NAMALWA (cell line): ENCODE results near the gene CDK4.

Experiments used
- DNase-seq: peaks from one replicate; pipeline ENCODE4 v3.0.0-alpha.2; 2015; ENCODE audit warnings: low spot score

Gene CDK4

GRCh38 chr12:57756406-57757341 lies 4.6 kb upstream of the CDK4 start:
- peak; percentile 82 for DNase-seq

DNA sequence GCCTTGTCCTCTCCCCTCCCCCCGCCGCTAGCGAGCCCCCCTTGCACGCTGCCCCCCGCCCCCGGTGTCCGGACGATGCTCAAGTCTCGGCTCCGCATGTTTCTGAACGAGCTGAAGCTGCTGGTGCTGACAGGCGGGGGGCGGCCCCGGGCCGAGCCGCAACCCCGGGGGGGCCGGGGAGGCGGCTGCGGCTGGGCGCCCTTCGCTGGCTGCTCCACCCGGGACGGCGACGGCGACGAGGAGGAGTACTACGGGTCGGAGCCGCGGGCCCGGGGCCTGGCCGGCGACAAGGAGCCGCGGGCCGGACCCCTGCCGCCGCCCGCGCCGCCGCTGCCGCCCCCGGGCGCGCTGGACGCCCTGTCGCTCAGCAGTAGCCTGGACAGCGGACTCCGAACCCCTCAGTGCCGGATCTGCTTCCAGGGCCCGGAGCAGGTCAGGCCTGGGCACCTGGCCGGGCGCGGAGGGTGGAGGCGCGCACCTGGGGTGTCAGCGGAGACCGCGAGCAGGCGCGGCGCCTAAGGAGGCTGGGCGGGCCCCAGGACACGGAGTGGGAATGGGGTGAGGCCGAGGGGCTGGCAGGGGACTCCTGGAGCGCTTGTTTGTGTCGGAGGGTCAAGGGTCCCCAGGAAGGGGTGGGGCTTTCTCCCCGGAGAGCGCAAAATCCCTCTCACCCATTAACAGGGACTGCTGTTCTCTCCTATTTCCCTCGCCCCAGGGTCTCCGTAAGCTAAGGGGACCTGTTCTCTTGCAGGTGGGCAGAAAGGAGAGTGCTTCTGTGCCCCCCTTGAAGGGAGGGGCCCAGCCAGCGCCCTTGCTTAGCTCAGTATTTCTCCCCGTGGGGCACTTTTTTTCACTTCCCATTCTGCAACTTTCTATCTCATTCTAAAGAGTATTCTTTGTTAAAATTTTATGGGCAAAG lies 3.6 kb upstream of the CDK4 start:
- DNase-seq: peak; percentile 57

DNA sequence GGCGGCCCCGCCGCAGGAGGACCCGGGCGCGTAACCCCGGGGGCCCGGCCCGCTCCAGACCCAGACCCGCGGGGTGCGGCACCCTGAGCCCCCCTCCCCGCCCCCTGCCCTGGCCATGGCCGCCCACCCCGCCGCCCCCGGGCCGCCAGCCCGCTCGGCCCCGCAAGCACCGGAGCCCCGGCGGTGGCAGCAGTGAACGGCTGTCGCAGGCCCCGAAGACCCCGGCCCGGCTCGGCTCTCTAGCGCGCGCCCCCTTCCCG lies 3.0 kb upstream of the CDK4 start:
- DNase-seq: no peak

DNA sequence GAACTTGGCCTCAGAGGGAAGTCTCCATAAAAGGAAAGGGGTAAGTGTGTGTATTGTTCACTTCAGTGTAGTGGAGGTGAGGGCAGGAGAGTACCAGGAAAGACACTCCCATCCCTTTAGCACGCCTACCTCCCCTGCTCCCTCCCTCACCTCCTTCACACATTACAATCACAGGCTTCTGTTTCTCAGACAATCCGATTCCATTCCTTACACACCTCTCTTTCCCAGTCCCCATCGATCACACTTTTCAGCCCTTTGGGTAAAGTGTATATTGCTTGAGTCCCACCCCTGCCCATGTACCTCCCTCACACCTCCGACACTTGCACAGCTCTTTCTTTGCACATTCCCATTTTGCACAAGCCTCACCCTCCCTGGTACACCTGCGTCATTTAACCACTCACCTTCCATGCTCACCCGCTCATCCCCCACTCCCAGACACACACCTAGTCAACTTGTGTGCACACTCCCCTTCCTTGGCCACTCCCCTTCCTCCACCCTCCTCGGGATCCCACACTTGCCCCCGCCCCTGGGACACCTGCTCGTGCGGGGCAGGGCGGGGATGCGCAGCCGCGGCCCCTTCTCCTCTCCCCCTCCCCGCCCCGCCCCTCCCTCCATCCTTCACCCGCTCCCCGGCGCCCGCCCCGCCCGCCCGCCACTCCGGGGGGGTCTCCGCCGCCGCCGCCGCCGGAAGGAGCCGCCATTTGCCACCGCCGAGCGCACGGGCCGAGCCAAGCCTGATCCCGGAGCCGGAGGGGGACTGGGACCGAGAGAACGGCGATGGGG lies 2.5 kb upstream of the CDK4 start, which contains the start of gene MARCHF9:
Gene MARCHF9, plus strand, starts transcription at position 693 of the 783 bp plus-strand sequence. CDS start 426 bp downstream, outside the sequence.
- peak; percentile 88 for DNase-seq

- DNase-seq: no peak
These were observed 1.7 kb upstream of the CDK4 start for GRCh38 chr12:57753756-57754337.

GRCh38 chr12:57752668-57753000 lies 524 bp upstream of the CDK4 start:
- DNase-seq: no peak

- no peak for DNase-seq
These were observed 700 bp downstream of the CDK4 start for GRCh38 chr12:57751432-57751787.

DNA sequence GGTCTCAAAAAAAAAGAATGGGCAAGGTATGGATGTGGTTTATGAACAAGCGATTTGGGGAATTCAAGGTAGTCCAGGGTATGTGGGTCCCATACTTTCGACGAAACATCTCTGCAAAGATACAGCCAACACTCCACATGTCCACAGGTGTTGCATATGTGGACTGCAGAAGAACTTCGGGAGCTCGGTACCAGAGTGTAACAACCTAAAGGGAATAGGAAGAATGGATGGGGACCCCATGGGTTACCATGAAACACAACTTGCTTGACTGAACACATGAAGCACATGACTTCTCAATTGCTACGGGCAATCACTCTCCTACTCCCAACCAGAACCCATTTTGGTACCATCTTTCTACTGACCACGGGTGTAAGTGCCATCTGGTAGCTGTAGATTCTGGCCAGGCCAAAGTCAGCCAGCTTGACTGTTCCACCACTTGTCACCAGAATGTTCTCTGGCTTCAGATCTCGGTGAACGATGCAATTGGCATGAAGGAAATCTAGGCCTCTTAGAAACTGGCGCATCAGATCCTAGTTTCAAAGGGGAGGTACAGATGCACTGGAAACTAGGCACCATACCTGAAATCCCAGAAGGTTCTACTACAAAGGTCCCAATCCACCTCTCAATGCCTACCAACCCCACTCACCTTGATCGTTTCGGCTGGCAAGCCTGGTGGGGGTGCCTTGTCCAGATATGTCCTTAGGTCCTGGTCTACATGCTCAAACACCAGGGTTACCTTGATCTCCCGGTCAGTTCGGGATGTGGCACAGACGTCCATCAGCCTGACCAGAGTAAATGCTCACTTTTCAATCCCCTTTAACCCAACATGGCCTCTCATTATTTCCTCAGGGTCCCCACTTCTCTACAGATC lies 1.3 kb downstream of the CDK4 start:
- DNase-seq: no peak

- no peak for DNase-seq
These were observed 3.0 kb downstream of the CDK4 start for GRCh38 chr12:57749061-57749460.

GRCh38 chr12:57746025-57746424 lies 6.1 kb downstream of the CDK4 start:
- DNase-seq: no peak

GRCh38 chr12:57745485-57745881 lies 6.6 kb downstream of the CDK4 start:
- DNase-seq: no peak

DNA sequence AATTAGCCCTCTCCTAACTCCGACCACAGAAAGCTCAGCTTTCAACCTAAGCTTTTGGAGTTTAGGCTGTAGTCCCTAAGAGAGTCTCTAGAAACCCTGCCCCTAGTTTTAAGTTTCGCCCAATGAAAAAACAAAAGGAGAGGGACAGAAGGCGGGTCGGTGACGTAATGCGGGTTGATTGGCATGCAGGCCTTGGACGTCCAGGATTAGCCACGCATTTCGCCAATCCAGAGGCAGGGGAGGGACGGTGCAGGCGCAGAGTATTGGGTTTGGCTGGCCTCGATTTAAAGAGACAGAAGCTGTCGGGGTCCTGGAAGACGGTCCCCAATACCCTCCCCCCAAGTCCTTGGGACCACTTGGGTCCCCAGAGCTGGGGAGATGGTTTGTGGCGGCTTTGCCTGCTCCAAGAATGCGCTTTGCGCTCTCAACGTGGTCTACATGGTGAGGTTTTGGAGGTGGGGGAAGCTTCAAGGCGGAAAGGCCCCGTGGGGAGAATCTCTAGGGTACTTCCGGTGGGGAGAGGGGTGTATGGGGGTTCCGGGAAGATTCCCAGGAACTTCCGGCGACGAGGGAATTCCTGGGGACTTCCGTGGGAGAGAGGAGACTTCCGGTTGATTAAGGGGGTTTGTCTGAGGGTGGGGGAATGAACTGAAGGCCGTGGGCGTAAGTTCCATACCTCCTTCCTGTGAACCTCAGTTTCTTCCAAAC lies 7.2 kb downstream of the CDK4 start, which contains the start of gene TSPAN31:
Gene TSPAN31, plus strand, starts transcription at position 263 of the 708 bp plus-strand sequence. Its CDS starts 116 bp downstream, at position 379.
- peak; percentile 98 for DNase-seq

DNA sequence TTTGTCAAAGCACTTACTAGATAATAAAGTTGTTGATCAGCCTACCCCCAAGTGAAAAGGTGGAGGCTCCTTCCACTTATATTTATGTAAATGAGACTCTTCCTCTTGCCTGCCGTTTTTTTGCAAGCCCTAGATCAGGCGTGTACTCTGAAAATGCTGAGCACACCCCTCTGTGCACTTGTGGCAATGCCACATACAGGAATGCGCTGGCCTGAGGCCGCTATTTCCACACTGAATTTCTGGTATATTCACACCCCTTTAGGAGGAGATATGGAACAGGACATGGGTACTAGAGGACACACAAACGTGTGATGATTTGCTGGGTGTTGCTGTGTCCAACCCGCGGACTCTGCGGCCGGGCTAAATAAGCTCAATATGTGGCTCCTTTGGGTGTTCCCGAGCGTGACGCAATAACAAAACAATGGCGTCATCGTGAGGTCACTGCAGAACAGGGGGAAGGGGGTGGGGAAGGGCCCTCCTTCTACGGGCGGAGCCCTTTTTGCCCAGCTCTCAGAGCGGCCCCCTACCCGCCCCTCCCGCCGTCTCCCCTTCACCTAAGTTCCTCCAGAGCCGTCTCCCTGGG lies 7.8 kb downstream of the CDK4 start:
- DNase-seq: no peak

- DNase-seq: no peak
These were observed 8.3 kb downstream of the CDK4 start for GRCh38 chr12:57743769-57744168.

DNA sequence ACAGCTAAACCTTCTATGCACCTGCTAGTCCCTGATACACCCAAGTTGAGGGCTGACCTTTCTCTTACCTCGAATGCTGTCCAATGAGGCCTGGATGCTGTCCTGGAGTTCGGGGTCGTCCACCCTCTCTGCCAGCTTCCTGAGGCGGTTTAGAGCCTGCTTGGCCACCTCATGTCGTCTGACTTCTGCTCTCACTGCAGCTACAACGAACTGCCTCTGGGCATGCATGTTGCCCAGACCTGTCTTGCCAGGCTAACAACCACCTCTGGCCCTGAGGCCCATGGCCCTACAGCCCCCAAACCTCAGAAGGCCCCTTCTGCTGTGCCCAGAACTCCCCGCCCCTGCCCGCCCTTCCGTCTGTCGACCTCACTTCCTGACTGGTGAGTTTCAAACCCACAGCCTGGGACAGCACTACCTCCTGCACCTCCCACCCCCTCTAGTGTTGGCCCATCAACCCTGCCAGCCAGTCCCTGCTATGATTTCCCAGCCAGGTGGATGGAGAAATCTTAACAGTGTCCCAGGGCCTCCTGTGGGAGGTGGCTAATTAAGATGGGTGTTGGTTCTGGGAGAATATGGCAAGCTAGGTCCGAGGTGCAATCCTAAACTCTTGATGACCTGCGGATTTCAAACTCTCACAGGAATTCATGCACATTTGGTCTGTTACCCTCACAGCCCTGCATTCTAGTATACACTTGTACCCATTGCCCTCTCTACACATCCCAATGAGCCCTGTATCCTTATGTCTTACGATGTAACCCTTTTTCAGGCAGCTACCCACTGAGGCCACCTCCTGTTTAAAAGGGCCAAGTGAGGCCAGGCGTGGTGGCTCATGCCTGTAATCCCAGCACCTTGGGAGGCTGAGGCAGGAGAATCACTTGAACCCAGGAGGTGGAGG lies 10.0 kb downstream of the CDK4 start:
- DNase-seq: peak; percentile 86

DNA sequence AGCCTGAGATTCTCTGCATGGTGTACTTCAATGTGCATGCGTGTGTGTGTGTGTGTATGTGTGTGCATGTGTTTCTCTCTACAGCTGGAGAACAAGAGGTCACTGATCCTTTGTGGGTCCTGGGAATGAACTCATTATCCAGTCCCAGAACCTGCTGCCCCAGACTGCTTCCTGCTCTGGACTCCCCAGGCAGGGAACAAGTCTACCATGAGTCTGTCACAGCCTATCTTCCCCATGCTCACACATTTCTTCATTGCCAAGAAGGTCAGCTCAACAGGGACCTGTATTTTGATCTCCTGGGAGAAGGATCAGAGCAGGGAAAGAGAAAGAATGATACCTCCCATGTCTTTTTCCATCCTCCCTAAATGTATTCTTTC lies 10.7 kb downstream of the CDK4 start:
- DNase-seq: no peak

DNA sequence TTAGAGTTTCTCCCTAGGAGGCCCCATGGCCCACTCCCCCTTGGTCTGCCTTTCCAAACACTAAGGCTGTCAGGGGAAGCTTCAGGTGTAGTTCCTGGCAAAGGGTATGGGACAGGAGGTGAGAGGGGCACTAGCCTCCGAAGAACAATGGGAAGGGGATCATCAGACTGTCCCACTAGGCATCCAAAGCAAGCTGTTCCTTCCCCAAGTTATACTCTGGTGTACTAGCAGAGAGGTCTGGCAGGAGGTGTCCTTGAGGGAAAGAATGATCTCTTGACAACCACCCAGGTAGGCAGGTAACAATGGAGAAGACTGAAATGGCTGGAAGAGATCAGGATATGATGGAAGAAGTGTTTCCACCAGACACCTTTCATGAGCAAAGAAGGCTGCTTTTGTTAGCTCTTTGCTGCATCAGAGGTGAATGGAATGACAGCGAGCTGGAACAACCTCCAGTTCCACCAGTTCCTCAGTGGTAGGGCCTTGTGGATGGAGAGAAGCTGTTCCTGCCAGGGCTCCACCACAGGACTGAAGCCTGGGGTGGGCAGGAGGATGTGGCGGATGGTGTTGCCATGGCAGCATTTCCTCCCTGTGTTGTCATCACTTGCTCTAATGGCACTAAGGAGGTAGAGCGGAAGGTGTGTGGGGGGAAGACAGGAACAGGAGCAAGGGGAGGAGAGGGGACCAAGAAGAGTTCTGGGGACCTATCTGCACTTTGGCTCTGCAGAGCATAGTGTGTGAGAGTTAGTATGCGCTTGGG lies 11.3 kb downstream of the CDK4 start:
- DNase-seq: peak; percentile 67

DNA sequence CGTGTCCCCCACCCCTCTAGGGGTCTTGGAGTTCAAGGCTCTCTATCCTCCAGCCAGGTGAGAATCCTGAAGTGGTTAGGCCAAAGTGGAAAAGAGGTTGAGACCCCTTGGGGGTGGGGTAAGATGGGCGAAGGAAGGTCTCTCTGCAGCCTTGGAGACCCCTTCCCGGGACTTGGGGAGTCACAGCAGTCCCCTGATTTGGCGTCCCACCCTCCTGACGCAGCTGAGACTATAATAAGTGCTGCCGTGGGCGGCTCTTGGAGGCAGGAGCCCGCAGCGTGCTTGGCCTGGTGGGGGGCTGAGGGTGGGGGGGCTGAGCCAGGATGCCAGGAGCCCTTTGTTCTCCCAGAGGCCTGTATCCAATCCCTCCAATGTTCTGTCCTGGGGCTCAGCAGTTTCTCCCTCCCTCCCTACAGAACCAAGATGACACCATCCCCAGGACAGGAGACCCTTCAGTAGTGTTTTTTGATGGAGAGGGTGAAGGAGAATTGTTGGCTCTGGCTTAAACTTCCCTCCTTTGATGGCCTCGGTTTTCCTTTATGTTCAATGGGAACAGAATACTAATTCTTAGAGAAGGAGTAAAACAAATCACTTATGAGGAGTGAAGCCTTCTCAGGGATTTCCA lies 12.1 kb downstream of the CDK4 start:
- DNase-seq: no peak
